Natural killer cell (primary cell): ENCODE data around the gene RIPOR2. TPM values are rescaled to one million over a fixed set of nuclear protein-coding genes. Genes with fewer than 3 reads are reported as not detected.

Source experiments
- ATAC-seq, 3 donors: fragments of 150-1000 bp in 2 of 3; fragments of 200-7000 bp in 1 of 3; cut with Tn5 transposase; 1 replicate in 1 of 3; 2 replicates in 2 of 3; pipeline ENCODE4 v1.10.0; 2021; ENCODE audit warnings: mild to moderate bottlenecking in 2 of 3, moderate library complexity in 2 of 3
- DNase-seq, 2 donors: peaks; one replicate each; pipeline versions ENCODE4 v3.0.0 to v3.0.0-alpha.2; 2013 to 2021; ENCODE audit warnings: mixed read lengths in 1 of 2
- H3K27ac ChIP-seq: one replicate; pipeline ENCODE4 v1.5.1; 2013; ENCODE audit warnings: mild to moderate bottlenecking, low read length
- H3K27me3 ChIP-seq: one replicate; pipeline ENCODE4 v1.6.1; 2013; ENCODE audit warnings: low read length; ENCODE audit not compliant: control insufficient read depth, insufficient read depth
- H3K36me3 ChIP-seq: one replicate; pipeline ENCODE4 v1.6.1; 2013; ENCODE audit warnings: low read length; ENCODE audit not compliant: control insufficient read depth, insufficient read depth
- H3K4me1 ChIP-seq: one replicate; pipeline ENCODE4 v1.6.1; 2013; ENCODE audit warnings: low read length; ENCODE audit not compliant: control insufficient read depth, insufficient read depth
- H3K4me3 ChIP-seq: one replicate; pipeline ENCODE4 v1.5.1; 2013; ENCODE audit warnings: low read length
- H3K9me3 ChIP-seq: one replicate; pipeline ENCODE4 v1.6.1; 2013; ENCODE audit warnings: low read length; ENCODE audit not compliant: control insufficient read depth, insufficient read depth
- H3K27ac Mint-ChIP-seq, 2 donors: one replicate each; pipeline ENCODE4 v1.8.0; 2022; ENCODE audit warnings: mild to moderate bottlenecking in 2 of 2, mixed read lengths in 2 of 2, moderate library complexity in 1 of 2
- H3K27me3 Mint-ChIP-seq, 2 donors: one replicate each; pipeline ENCODE4 v1.8.0; 2022; ENCODE audit warnings: low read depth in 2 of 2, mixed read lengths in 2 of 2
- H3K36me3 Mint-ChIP-seq: one replicate; pipeline ENCODE4 v1.8.0; 2022; ENCODE audit warnings: mixed read lengths
- H3K4me1 Mint-ChIP-seq, 2 donors: one replicate each; pipeline ENCODE4 v1.8.0; 2022; ENCODE audit warnings: mixed read lengths in 2 of 2
- H3K4me3 Mint-ChIP-seq: one replicate; pipeline ENCODE4 v1.8.0; 2022; ENCODE audit warnings: mild to moderate bottlenecking, moderate library complexity, mixed read lengths
- H3K9me3 Mint-ChIP-seq, 2 donors: one replicate each; pipeline ENCODE4 v1.8.0; 2022; ENCODE audit warnings: mixed read lengths in 2 of 2
- WGBS: methylation state at CpG from one replicate; pipeline ENCODE4 v1.1.7; 2013; ENCODE audit warnings: missing lambda C conversion rate; ENCODE audit not compliant: insufficient coverage; 5-methylcytosine and 5-hydroxymethylcytosine counted together
- intact Hi-C: fragments of 100-400 bp; cut with micrococcal nuclease; formaldehyde crosslinking; loops from one replicate; pipeline ENCODE4 v1.14.2; 2022
- total RNA-seq, 4 donors: library from RNA; stranded (reverse); fragments of 120-200 nt in 1 of 4; gene quantifications; one replicate each; pipeline versions ENCODE4 v1.2.3 to v1.2.4, GENCODE V29; 2013 to 2022
- TF ChIP-seq, protein P1 (sequence below): fragments of 200-600 bp; IDR thresholded peaks from one replicate; pipeline ENCODE4 v1.8.0; 2022; ENCODE audit warnings: antibody characterized with exemption

The RIPOR2 gene
- total RNA-seq, 3 donors from 2014 or later (not counting 1 experiment from before 2014, with no cell fraction given) = 234 to 312 (median 299) TPM

- DNase-seq (peak in 1 of 2 donors; percentile 66), ATAC-seq (peak; percentile 57 to 67 (median 64))
- TF ChIP-seq, protein P1, sequence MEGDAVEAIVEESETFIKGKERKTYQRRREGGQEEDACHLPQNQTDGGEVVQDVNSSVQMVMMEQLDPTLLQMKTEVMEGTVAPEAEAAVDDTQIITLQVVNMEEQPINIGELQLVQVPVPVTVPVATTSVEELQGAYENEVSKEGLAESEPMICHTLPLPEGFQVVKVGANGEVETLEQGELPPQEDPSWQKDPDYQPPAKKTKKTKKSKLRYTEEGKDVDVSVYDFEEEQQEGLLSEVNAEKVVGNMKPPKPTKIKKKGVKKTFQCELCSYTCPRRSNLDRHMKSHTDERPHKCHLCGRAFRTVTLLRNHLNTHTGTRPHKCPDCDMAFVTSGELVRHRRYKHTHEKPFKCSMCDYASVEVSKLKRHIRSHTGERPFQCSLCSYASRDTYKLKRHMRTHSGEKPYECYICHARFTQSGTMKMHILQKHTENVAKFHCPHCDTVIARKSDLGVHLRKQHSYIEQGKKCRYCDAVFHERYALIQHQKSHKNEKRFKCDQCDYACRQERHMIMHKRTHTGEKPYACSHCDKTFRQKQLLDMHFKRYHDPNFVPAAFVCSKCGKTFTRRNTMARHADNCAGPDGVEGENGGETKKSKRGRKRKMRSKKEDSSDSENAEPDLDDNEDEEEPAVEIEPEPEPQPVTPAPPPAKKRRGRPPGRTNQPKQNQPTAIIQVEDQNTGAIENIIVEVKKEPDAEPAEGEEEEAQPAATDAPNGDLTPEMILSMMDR = no peak
- Histone ChIP-seq H3K4me1 (peaks cover 36% of the 10 kb centered on the region), H3K36me3 (no peaks in the 10 kb centered on the region), H3K27ac (peak overlapping the region; percentile 27), H3K4me3 (no peak overlapping the region), H3K9me3 (peaks cover 4% of the 10 kb centered on the region), H3K27me3 (no peaks in the 10 kb centered on the region)
- Mint-ChIP-seq H3K36me3 (no peaks in the 10 kb centered on the region), H3K4me3 (peak overlapping the region; percentile 81), H3K27me3 (no peaks in the 10 kb centered on the region), H3K4me1 (peaks cover 64 to 71% of the 10 kb centered on the region in 2 donors), H3K27ac (peak overlapping the region; percentile 77 to 85), H3K9me3 (no peaks in the 10 kb centered on the region)
- whole genome bisulfite sequencing = 30% methylated on average over 3 of the region's 3 CpGs
- intact Hi-C loops = loop anchor here (5.0 kb wide), 1 partner anchor 34 kb away; no protein-coding TSS in a partner anchor
Observed at GRCh38 chr6:24960991-24961475, 25.3 kb upstream of the RIPOR2 start.

GRCh38 chr6:24959319-24959718, 23.6 kb upstream of the RIPOR2 start:
- Histone ChIP-seq H3K27ac (no peak overlapping the region), H3K4me1 (peaks cover 43% of the 10 kb centered on the region), H3K36me3 (no peaks in the 10 kb centered on the region), H3K9me3 (peaks cover 4% of the 10 kb centered on the region), H3K27me3 (no peaks in the 10 kb centered on the region), H3K4me3 (no peak overlapping the region)
- WGBS = 7% methylated on average over 1 of the region's 1 CpG
- intact Hi-C loops = no loop called here
- Mint-ChIP-seq H3K4me3 (peak overlapping the region; percentile 76), H3K36me3 (no peaks in the 10 kb centered on the region), H3K27me3 (no peaks in the 10 kb centered on the region), H3K27ac (peak overlapping the region; percentile 77 to 85), H3K9me3 (no peaks in the 10 kb centered on the region), H3K4me1 (peaks cover 70% of the 10 kb centered on the region in 2 donors)
- TF ChIP-seq, protein P1 = no peak
- DNase-seq = peak in 1 of 2 donors; percentile 33
- ATAC-seq = peak in 2 of 3 donors; percentile 28 to 68

DNA sequence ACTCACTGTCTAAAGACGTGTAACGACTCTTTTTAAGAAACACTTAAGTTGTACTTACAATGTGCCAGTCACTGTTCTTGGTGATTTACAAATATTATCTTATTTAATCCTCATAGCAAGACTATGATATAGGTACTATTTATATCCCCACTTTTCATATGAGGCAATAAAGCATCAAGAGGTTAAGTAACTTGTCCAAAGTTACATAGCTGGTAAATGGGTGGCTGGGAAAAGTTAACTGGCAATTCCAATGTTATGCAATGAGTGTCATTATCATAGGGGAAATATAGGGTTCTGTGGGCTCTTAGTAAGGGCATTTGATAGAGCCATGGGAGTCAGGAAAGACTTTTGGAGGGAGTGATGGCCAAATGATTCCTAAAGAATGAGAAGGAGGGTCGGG, 21.4 kb upstream of the RIPOR2 start:
- peaks cover 4% of the 10 kb centered on the region for H3K9me3 ChIP-seq
- no peaks in the 10 kb centered on the region for H3K27me3 Mint-ChIP-seq
- H3K27ac Mint-ChIP-seq = peak overlapping the region; percentile 63 to 77
- no peaks in the 10 kb centered on the region for H3K36me3 Mint-ChIP-seq
- 100% methylated on average over 1 of the region's 3 CpGs for WGBS
- H3K4me1 Mint-ChIP-seq = peaks cover 79 to 80% of the 10 kb centered on the region in 2 donors
- H3K27me3 ChIP-seq = no peaks in the 10 kb centered on the region
- H3K4me1 ChIP-seq = peaks cover 59% of the 10 kb centered on the region
- peak overlapping the region; percentile 62 for H3K4me3 Mint-ChIP-seq
- intact Hi-C loops = no loop called here
- H3K4me3 ChIP-seq = no peak overlapping the region
- no peaks in the 10 kb centered on the region for H3K36me3 ChIP-seq
- ATAC-seq = no peak
- TF ChIP-seq, protein P1 = no peak
- no peaks in the 10 kb centered on the region for H3K9me3 Mint-ChIP-seq
- no peak for DNase-seq
- no peak overlapping the region for H3K27ac ChIP-seq

GRCh38 chr6:24953726-24954125, 18.0 kb upstream of the RIPOR2 start:
- TF ChIP-seq, protein P1 = no peak
- no peak for ATAC-seq
- intact Hi-C loops = loop anchor here (5.0 kb wide), 2 partner anchors 36 to 54 kb away; no protein-coding TSS in a partner anchor
- Histone ChIP-seq H3K27ac (peak overlapping the region; percentile 80), H3K36me3 (no peaks in the 10 kb centered on the region), H3K4me1 (peaks cover 59% of the 10 kb centered on the region), H3K4me3 (no peak overlapping the region), H3K27me3 (no peaks in the 10 kb centered on the region), H3K9me3 (no peaks in the 10 kb centered on the region)
- Mint-ChIP-seq H3K4me3 (peak overlapping the region; percentile 45), H3K27ac (peak overlapping the region; percentile 94), H3K27me3 (no peaks in the 10 kb centered on the region), H3K36me3 (no peaks in the 10 kb centered on the region), H3K4me1 (peaks cover 81 to 83% of the 10 kb centered on the region in 2 donors), H3K9me3 (no peaks in the 10 kb centered on the region)
- WGBS = 94% methylated on average over 3 of the region's 3 CpGs
- DNase-seq = no peak
